CD4-positive, alpha-beta T cell treated with Interleukin-15 for 4 hours (primary cell): ENCODE results near the gene PLEKHM2.

Source experiments
- DNase-seq: peaks from one replicate; pipeline ENCODE4 v3.0.0-alpha.2; 2020; ENCODE audit warnings: low spot score

PLEKHM2 gene

GRCh38 chr1:15701784-15702183 lies 17.7 kb downstream of the PLEKHM2 start:
- no peak for DNase-seq

GRCh38 chr1:15702722-15703550 lies 18.8 kb downstream of the PLEKHM2 start:
- no peak for DNase-seq

GRCh38 chr1:15703562-15703961 lies 19.4 kb downstream of the PLEKHM2 start:
- DNase-seq: no peak

- no peak for DNase-seq
Measured at GRCh38 chr1:15704526-15705183, 20.5 kb downstream of the PLEKHM2 start.

- no peak for DNase-seq
Measured at GRCh38 chr1:15705184-15705566, 21.1 kb downstream of the PLEKHM2 start.

- no peak for DNase-seq
Measured at GRCh38 chr1:15706751-15707150, 22.6 kb downstream of the PLEKHM2 start.

- no peak for DNase-seq
Measured at GRCh38 chr1:15707239-15707925, 23.3 kb downstream of the PLEKHM2 start.

- no peak for DNase-seq
Measured at GRCh38 chr1:15708486-15709137, 24.5 kb downstream of the PLEKHM2 start.

GRCh38 chr1:15709226-15709625 lies 25.1 kb downstream of the PLEKHM2 start:
- no peak for DNase-seq

GRCh38 chr1:15712168-15712567 lies 28.0 kb downstream of the PLEKHM2 start:
- DNase-seq: no peak

- DNase-seq: no peak
Measured at GRCh38 chr1:15714406-15715136, 30.5 kb downstream of the PLEKHM2 start.

- no peak for DNase-seq
Measured at GRCh38 chr1:15717418-15718125, 33.5 kb downstream of the PLEKHM2 start.

GRCh38 chr1:15718199-15718601 lies 34.1 kb downstream of the PLEKHM2 start:
- no peak for DNase-seq

GRCh38 chr1:15719381-15720120 lies 35.4 kb downstream of the PLEKHM2 start:
- DNase-seq: no peak

GRCh38 chr1:15720861-15721260 lies 36.7 kb downstream of the PLEKHM2 start:
- DNase-seq: no peak

GRCh38 chr1:15722411-15722810 lies 38.3 kb downstream of the PLEKHM2 start:
- no peak for DNase-seq

GRCh38 chr1:15722836-15723532 lies 38.9 kb downstream of the PLEKHM2 start:
- DNase-seq: no peak

- no peak for DNase-seq
Measured at GRCh38 chr1:15723631-15724246, 39.6 kb downstream of the PLEKHM2 start.
